Smooth muscle cell of trachea (primary cell): Measurements from ENCODE around the gene ANO2. TPM values are rescaled to one million over a fixed set of nuclear protein-coding genes. Genes with fewer than 3 reads are reported as not detected.

Experiments used
- total RNA-seq: library from RNA; depleted of rRNA; stranded (reverse); fragments of >200 nt; gene quantifications from 2 replicates; pipeline ENCODE4 v1.2.1, GENCODE V29; 2014

Gene ANO2
- total RNA-seq = 0.44 TPM in 1 of 2 replicates, not detected in the other

GRCh38 chr12:5945071-5946008 lies at the start of gene ANO2:
Gene ANO2, minus strand, starts transcription at chr12:5945259. Its CDS starts 42 bp downstream, at chr12:5945217.

Other genes with a start within 250 kb of the ANO2 start
- gene VWF, start 179.4 kb upstream of the ANO2 start, total RNA-seq = 0.99 and 2.9 TPM in 2 replicates